Keratinocyte (primary cell): Measurements from ENCODE around the gene OCIAD2. TPM values are rescaled to one million over a fixed set of nuclear protein-coding genes. Genes with fewer than 3 reads are reported as not detected.

ENCODE experiments used
- DNase-seq: peaks from one replicate; pipeline ENCODE4 v3.0.0-alpha.2; 2011; ENCODE audit warnings: low read depth, missing footprints, low spot score
- FAIRE-seq: peaks from 2 replicates; lab custom pipeline; 2011; peaks lifted over from hg19 to GRCh38; lab: Jason Lieb, UNC
- H2AFZ ChIP-seq: 2 replicates; pipeline ENCODE4 v1.6.0; 2012; ENCODE audit warnings: low read length, control low read depth, inconsistent platforms; ENCODE audit not compliant: control insufficient read depth
- H3K27ac ChIP-seq: 2 replicates; pipeline ENCODE4 v1.5.1; 2011; ENCODE audit warnings: low read length; ENCODE audit not compliant: control insufficient read depth, insufficient read depth
- H3K27me3 ChIP-seq: 3 replicates; pipeline ENCODE4 v1.6.0; 2011; ENCODE audit warnings: low read length; ENCODE audit not compliant: control insufficient read depth, insufficient read depth; ENCODE audit errors: extremely low read depth
- H3K36me3 ChIP-seq, 2 experiments: 2 replicates in 1 of 2; 3 replicates in 1 of 2; pipeline ENCODE4 v1.5.1; 2011; ENCODE audit warnings: low read length in 2 of 2, mild to moderate bottlenecking in 1 of 2; ENCODE audit not compliant: control insufficient read depth in 2 of 2, insufficient read depth in 2 of 2; ENCODE audit errors: extremely low read depth in 1 of 2
- H3K4me1 ChIP-seq: 3 replicates; pipeline ENCODE4 v1.5.1; 2011; ENCODE audit warnings: low read length; ENCODE audit not compliant: control insufficient read depth, insufficient read depth; ENCODE audit errors: extremely low read depth
- H3K4me2 ChIP-seq: 3 replicates; pipeline ENCODE4 v1.6.0; 2011; ENCODE audit warnings: low read depth, low read length; ENCODE audit not compliant: control insufficient read depth, insufficient read depth; ENCODE audit errors: extremely low read depth
- H3K4me3 ChIP-seq, 3 experiments: fragments of 200-600 bp in 1 of 3; sonication (generic) in 1 of 3; 2 replicates in 2 of 3; 3 replicates in 1 of 3; pipeline ENCODE4 v1.5.1; 2011 to 2016; ENCODE audit warnings: low read length in 3 of 3, mild to moderate bottlenecking in 3 of 3, control low read depth in 2 of 3, inconsistent platforms in 1 of 3, low read depth in 1 of 3, mixed read lengths in 1 of 3, mixed run types in 1 of 3, moderate library complexity in 1 of 3; ENCODE audit not compliant: control insufficient read depth in 2 of 3, insufficient read depth in 2 of 3; ENCODE audit errors: extremely low read depth in 1 of 3
- H3K79me2 ChIP-seq: 2 replicates; pipeline ENCODE4 v1.6.0; 2012; ENCODE audit warnings: low read length; ENCODE audit not compliant: control insufficient read depth, insufficient read depth
- H3K9ac ChIP-seq: 3 replicates; pipeline ENCODE4 v1.6.0; 2011; ENCODE audit warnings: low read length; ENCODE audit not compliant: control insufficient read depth, insufficient read depth; ENCODE audit errors: extremely low read depth
- H3K9me1 ChIP-seq: 3 replicates; pipeline ENCODE4 v1.6.0; 2011; ENCODE audit warnings: low read length; ENCODE audit not compliant: control insufficient read depth, insufficient read depth; ENCODE audit errors: extremely low read depth
- H3K9me3 ChIP-seq: 2 replicates; pipeline ENCODE4 v1.5.1; 2012; ENCODE audit warnings: low read depth, low read length; ENCODE audit not compliant: control insufficient read depth
- H4K20me1 ChIP-seq: 3 replicates; pipeline ENCODE4 v1.6.0; 2011; ENCODE audit warnings: low read length; ENCODE audit not compliant: control insufficient read depth, insufficient read depth; ENCODE audit errors: extremely low read depth
- EZH2 ChIP-seq: IDR thresholded peaks from one replicate; pipeline ENCODE4 v1.6.1; 2012; ENCODE audit warnings: inconsistent platforms, mild to moderate bottlenecking, low read length, moderate library complexity
- dilution Hi-C: fragments of 300-500 bp; cut with MboI; formaldehyde crosslinking; loops from one replicate; pipeline ENCODE4 v1.7.0; 2020; ENCODE audit warnings: low sequenced_read_pairs; ENCODE audit not compliant: extremely low pct_ligation_motif_present
- polyA plus RNA-seq, 5 experiments: library from polyadenylated mRNA; depleted of rRNA in 3 of 5; stranded (reverse) in 3 of 5; stranded (forward) in 1 of 5; unstranded in 1 of 5; fragments of >200 nt; gene quantifications; 1 replicate in 1 of 5; 2 replicates in 3 of 5; 3 replicates in 1 of 5; pipeline versions ENCODE4 v1.2.1 to v1.2.3, GENCODE V29; 2011 to 2012; ENCODE audit warnings: missing spikeins in 2 of 5, low read depth in 1 of 5, low replicate concordance in 1 of 5
- small RNA-seq, 3 experiments: library from RNA; depleted of rRNA; stranded (forward); fragments of <200 nt; gene quantifications; one replicate each; pipeline ENCODE3, GENCODE V24; 2012; ENCODE audit warnings: low read depth in 3 of 3, low replicate concordance in 1 of 3; ENCODE audit not compliant: insufficient read length in 3 of 3
- TF ChIP-seq, protein P1 (sequence below), 3 experiments: IDR thresholded peaks in 1 of 3; conservative IDR thresholded peaks in 1 of 3; optimal IDR thresholded peaks in 1 of 3; 2 replicates in 2 of 3; 3 replicates in 1 of 3; pipeline versions ENCODE3 to v1.5.1; 2011; ENCODE audit warnings: low read length in 3 of 3, mild to moderate bottlenecking in 3 of 3, moderate library complexity in 2 of 3, control low read depth in 1 of 3, inconsistent platforms in 1 of 3; ENCODE audit not compliant: insufficient read depth in 2 of 3; ENCODE audit errors: extremely low read depth in 1 of 3

Gene OCIAD2
- polyA plus RNA-seq, 1 donor (not counting 4 experiments of a cell fraction or from before 2014, with no cell fraction given): 407 TPM

- dilution Hi-C loops: no loop called here
- no peaks in the 10 kb centered on the region for H3K9me3 ChIP-seq
- no peaks in the 10 kb centered on the region for H3K27me3 ChIP-seq
- H3K4me1 ChIP-seq: peaks cover 6% of the 10 kb centered on the region
- H2AFZ ChIP-seq: no peak overlapping the region
- FAIRE-seq (no peak), DNase-seq (no peak)
- no peak overlapping the region for H3K27ac ChIP-seq
- no peaks in the 10 kb centered on the region for H3K9me1 ChIP-seq
- H4K20me1 ChIP-seq: peaks cover 2% of the 10 kb centered on the region
- TF ChIP-seq EZH2: no peak
- TF ChIP-seq, protein P1, sequence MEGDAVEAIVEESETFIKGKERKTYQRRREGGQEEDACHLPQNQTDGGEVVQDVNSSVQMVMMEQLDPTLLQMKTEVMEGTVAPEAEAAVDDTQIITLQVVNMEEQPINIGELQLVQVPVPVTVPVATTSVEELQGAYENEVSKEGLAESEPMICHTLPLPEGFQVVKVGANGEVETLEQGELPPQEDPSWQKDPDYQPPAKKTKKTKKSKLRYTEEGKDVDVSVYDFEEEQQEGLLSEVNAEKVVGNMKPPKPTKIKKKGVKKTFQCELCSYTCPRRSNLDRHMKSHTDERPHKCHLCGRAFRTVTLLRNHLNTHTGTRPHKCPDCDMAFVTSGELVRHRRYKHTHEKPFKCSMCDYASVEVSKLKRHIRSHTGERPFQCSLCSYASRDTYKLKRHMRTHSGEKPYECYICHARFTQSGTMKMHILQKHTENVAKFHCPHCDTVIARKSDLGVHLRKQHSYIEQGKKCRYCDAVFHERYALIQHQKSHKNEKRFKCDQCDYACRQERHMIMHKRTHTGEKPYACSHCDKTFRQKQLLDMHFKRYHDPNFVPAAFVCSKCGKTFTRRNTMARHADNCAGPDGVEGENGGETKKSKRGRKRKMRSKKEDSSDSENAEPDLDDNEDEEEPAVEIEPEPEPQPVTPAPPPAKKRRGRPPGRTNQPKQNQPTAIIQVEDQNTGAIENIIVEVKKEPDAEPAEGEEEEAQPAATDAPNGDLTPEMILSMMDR (optimal IDR thresholded peaks at IDR 0.05 in 1 of 3, IDR thresholded peaks at IDR 0.05 in 1 of 3, conservative IDR thresholded peaks at IDR 0.05 in 1 of 3; ENCODE audit: extremely low read depth in 1 of 3, insufficient read depth in 2 of 3, low read length in 3 of 3): no peak
- H3K4me2 ChIP-seq: no peak overlapping the region
- no peak overlapping the region for H3K4me3 ChIP-seq
- H3K79me2 ChIP-seq: peaks cover 43% of the 10 kb centered on the region
- no peak overlapping the region for H3K9ac ChIP-seq
- H3K36me3 ChIP-seq: peaks cover 5 to 6% of the 10 kb centered on the region in 2 experiments
These were observed 69.9 kb downstream of the OCIAD2 start for GRCh38 chr4:48836658-48837057.

Small RNAs within 50 kb of the gene (small RNA-seq; reads per million reads assigned to genes)
- 0 reads per million in 3 experiments for gene AC020593.1
- gene RNU6-158P: 0 reads per million in 3 experiments

Other genes starting within 250 kb of the OCIAD2 start
- 29.4 to 40.4 TPM (median 29.6 TPM) in 3 replicates for gene FRYL, start 126.5 kb downstream of the OCIAD2 start, polyA plus RNA-seq
- gene OCIAD1, start 75.7 kb downstream of the OCIAD2 start, polyA plus RNA-seq: 130 to 199 TPM (median 168 TPM) in 3 replicates
- 8.5 to 18.8 TPM (median 10.9 TPM) in 3 replicates for gene CWH43, start 79.5 kb upstream of the OCIAD2 start, polyA plus RNA-seq